NCI-H2107 treated with DMSO at 0.1 percent for 48 hours (cell line): Measurements from ENCODE around the gene LRRC30.

Experiments used
- DNase-seq: peaks from one replicate; lab custom pipeline; 2025; ENCODE audit not compliant: unreplicated experiment; lab: John Stamatoyannopoulos, UW

Gene LRRC30

DNA sequence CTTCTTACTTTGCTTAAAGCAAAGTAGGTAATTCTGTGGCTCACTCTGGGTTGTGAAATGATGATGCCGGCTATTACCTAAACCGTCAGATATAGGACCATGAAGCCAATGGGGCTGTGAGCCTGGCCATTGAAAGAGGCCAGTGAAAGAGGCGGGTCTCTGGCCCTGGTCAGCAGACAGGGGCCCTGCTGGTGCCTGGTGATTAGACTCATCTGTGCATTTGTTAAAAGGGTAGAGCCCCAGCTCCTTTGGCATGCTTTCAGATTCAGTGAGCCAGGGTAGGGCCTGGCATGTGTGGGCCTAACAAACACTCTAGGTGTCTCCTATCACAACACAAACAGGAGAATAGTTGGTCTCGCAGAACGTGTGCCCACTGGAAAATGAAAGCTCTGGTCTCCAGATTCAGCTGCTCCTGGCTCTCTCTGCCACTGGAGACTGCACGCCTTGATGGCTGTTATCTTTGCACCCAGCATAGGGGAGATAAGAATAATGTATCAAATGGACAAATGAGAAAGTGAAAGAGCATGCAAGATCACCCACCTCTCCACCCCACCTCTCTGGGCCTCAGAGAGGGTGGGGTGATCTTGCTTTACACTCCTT is 6.9 kb downstream of the LRRC30 start:
- DNase-seq = no peak

DNA sequence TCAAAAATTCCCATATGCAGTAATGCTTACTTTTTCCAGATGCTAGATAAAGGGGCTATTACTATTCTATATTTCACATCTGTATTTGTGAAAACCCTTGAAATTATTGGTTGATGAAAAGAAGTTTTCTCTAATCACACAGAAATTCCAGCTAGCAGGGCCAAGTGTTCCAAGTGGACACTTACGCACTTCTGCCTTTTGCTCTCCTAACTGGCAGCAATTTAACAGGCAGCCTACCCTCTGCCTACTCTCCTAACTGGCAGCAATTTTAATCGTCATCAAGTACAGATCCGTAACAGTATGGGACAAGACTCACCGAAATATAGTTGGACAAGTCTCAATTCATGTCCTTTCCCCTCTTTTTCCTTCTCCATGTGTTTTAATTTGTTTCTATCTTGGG is 12.0 kb downstream of the LRRC30 start:
- no peak for DNase-seq

DNA sequence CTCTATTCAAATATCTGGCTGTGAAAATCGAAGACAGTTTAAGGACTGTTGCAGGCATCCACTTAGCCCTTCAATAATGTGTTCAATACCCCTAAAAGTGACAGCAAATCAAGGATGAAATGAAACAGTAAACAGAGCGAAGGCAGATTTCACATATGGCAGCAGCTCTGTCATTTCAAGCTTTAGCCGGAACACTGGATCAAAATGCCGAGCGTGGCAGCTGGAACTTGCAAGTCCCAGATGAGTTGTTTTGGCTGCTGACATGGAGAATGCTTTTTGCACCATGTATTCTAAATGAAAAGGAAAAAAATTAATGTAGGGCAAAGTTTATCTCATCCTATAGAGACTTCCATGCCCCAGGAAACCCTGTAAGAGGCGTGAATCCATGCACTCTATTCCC is 18.0 kb downstream of the LRRC30 start:
- no peak for DNase-seq

DNA sequence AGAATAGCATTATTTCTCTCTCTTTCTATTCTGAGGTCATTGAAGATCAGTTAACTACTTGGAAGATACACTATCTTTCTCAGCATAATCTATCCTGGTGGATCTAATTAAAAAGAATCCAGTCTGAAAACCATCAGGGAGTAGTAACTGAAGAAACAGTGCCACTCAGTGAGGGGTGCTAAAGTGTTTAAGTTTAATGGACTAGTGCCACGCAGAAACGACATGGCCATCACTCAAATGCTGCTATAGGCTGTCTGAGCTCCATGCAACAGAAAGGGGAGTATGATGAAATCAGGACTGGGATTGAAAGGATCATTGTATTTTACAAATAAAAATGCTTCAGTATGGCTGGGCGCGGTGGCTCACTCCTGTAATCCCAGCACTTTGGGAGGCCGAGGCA is 23.3 kb downstream of the LRRC30 start:
- no peak for DNase-seq

DNA sequence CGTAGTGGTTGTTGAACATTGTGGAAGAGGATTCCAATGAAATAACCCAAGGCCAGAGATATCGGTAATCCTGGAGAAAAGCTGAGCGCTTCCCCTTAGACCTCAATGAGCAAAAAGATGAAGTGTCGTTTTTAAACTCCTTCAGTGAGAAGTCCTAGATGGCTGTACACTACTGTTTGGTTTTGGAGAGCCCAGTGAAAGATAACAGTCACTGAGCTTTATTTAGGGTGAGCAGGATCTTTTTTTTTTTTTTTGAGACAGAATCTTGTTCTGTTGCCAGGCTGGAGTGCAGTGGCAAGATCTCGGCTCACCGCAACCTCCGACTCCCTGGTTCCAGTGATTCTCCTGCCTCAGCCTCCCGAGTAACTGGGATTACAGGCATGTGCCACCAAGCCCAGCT is 24.2 kb downstream of the LRRC30 start:
- DNase-seq = no peak

DNA sequence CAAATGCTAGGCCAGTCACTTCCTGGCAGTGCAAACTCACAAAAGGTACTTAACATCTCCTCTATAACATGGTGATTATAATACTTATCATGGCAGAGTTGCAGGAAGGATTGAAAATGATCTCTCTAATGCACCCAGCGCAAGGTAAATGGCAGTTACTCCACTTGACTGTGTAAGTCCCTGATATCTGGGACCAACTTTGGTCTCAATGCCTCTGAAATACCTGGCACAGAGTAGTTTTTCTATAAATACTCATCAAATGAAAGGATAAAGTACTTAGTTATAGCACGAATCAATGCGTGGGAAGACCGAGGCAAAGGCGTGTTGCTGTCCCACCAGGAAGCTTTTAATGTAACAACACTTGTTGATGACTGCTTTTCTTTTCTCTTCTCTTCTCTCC is 24.8 kb downstream of the LRRC30 start:
- DNase-seq = no peak

DNA sequence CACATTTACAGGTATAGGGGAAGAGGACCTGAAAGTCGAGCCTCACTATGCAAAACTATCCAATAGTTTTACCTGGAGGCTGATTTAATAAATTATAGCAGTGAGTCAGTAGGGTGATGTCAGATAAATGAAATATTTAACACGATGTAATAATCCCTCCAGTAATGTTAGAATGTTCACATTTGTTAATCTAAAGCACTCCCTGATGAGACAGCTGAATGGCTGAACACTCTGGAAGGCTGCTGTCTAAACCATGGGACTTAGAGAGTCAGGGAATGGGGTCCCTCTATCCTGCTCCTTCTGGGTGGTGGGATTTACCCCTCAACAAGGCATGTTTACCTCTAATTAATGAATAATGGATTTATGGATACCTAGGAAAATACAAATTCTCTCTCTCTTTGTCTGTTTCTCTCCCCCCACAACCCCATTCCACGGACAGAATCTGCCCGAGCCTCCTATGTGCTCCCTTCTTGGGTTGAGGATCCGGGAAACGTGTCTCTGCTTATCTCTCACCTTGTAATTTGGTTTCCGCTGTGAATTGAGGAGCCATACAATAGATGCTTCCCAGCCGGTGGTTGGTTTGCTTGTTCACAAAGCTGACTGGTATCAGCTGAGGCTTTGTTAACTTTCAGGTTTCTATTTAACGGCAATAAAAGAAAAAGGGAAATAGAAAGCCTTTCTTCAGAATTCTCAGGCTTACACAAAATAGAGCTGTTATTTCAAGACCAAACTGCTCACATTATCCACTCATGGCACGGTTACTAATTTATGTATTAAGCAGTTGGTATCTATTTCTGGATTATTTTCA is 25.9 kb downstream of the LRRC30 start:
- DNase-seq = no peak

DNA sequence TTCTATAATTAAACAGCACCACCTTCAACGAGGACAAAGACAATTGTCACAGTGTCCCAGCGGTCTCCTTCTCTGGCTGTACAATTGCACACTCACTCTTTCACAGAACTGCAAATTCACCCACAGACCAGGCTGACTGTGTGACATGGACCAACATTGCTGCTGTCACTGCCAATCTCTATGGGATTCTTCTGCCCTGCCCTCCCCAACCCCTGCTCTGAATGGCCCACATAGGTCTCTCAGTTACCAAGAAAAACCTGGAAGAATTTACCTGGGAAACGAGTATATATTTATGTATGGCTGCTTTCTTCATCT is 26.5 kb downstream of the LRRC30 start:
- no peak for DNase-seq

DNA sequence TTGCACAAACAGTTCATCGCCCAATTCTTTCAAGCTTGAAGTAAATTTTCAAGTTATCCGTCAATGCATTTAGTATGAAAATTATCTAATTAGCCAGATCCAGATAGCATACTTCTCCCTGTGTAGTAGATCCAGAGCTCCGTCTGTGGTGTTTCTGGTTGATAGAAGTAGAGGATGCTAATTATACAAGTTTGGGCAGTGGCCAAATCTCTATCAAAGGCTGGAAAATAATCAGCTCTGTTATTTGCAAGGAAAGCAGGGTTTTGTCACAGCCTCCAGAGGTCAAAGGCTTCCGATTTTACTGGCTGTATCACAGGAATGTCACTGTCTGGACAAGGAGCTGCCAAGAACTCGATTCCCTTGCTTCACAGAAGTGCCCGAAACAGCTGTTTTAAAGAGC is 28.6 kb downstream of the LRRC30 start:
- no peak for DNase-seq

DNA sequence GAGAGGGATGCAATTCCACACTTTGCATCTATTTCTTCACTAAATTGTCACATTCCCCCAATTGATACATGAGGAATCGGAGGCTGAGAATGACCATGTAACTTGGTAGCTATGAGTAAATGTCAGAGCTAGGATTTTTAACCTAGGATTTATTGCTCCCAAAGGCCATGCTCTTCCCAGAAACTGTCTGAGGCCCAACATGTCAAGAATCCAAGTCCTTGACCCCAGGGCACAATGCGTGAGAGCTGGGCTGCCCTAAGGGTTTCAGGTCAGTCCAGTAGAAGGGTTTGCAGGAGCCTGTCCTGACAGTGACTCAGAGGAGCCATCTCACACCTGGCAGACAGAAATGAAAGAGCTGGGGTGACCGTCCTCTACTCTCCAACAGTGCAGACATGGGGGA is 30.3 kb downstream of the LRRC30 start:
- DNase-seq = no peak

DNA sequence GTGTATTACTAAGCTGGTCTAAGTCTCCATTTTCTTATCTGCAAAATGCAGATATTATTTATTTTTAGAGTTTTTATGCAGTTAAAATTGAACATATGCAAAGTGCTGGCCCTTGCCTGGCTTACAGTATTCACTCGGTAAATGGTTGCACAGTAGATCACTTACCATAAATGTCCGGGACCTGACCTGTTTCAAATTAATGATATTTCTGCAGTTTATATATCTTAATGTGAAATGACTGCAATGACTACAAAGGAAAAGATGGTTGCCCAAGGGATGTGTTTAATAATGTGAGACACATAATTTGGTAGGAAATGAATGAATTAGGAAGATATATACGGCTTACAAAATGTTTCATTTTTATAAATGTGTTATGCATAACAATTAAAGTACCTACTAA is 37.1 kb downstream of the LRRC30 start:
- no peak for DNase-seq

DNA sequence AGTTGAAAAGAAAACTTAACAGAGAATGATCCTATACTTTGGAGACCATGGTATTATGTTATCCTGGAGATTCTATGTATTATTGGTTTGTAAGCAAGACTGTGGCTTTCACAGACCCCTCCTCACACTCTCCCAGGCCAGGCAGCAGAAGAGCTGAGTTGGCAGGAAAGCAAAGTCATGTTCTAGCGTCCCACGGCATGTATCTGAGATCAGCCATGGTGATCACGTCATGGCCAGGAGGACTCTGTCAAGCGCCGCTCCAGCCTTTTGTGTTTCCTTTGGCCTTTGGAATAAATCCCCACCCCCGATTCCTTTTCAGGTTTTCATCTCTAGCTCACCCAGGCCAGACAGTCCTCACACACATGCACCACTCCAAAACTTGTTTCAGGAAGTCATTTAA is 39.1 kb downstream of the LRRC30 start:
- DNase-seq = no peak

DNA sequence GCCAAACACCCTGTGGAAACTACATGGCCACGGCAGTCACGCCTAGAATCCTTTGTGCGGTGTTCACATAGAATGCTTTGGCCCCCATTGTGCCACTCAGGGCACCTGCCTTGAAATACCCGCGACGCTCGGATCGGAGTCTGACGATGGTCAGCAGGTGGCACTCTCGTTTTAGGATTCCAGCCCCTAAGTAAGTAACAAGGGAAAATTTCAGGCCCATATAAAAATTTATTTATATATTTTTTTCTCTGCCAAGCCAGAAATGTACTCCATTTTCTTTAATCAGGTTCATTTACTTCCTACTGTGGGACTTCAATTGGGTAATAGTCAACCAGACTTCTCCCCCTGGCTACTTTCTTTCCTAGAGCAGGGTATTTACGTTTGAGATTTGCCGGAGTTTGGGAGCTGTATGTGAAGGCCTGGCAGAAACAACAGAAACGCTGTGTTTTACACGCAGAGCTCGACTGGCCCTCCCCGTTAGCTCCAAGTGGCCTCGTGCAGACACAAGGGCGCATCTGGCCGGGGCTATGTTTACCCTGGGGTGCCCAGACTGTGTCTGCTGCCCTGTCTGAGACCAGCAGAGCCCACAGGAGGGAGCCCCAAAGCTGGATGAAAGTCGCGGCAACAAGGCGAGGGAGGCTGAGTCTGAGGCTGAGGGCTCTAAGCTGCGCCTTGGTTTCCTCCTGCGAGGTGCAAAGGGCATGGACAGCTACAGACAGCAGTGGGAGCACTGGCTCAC is 41.6 kb downstream of the LRRC30 start:
- DNase-seq = peak; percentile 22

DNA sequence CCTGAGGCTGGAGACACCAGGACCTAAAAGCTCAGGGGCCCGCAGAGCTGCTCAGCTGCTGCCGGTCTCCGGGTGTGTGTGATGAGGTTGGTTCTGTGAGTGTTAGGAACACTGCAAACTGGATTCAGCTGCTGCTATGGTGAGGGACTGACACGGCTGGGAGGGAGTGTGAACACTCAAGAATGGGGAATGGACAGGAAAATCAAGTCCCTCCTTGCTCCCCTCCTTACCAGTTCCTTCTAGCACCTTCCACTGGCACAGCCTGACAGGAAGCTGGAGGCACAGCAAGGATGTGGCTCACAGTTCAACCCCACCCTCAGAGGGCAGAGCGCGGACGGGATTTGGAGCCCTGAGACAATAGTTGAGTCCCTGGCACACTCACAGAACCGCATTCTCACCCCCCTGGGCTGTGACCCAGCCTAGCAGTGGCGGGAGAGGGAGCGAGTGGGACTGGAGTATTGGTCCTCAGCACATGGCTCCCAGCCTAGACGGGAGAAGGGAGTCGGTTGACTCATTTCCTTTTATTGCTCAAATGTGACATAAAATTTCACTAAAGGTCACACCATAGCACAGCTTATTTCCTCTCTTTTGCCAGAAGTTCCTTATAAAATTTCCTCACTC is 42.5 kb downstream of the LRRC30 start:
- DNase-seq = no peak

DNA sequence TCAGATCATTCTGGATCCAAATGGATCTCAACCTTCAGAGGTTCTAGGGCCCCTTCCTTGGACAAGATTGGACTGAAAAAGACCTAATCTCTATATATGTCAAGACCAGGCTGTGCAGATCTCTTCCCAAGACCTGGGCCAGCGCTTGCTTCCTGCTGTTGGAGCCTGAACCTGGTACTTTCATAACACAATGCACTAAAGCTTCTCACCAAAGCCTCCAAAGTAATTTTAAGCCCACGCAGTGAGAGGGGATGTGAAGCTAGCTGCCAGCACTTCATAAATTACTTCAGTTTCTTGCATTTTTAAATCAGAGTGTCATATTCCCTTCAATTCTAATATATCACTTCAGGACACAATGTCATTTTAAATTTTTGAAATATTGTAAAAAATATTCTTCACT is 50.7 kb downstream of the LRRC30 start:
- no peak for DNase-seq
